GM19238 (cell line): ENCODE measurements around the gene RRN3.
"Not testable (repeated sequence)": the region's sequence is repeated elsewhere in the genome, so short reads cannot be mapped to it uniquely, and the experiment has no call there.

Experiments
- DNase-seq: peaks from one replicate; pipeline ENCODE4 v3.0.0; 2011; ENCODE audit warnings: low spot score; ENCODE audit not compliant: insufficient read length

The RRN3 gene

GRCh38 chr16:15099366-15099909, 5.4 kb upstream of the RRN3 start:
- not testable (repeated sequence) for DNase-seq

GRCh38 chr16:15096583-15096972, 2.5 kb upstream of the RRN3 start:
- not testable (repeated sequence) for DNase-seq

GRCh38 chr16:15093571-15093954, 509 bp downstream of the RRN3 start:
- DNase-seq = not testable (repeated sequence)

GRCh38 chr16:15090663-15091269, 3.3 kb downstream of the RRN3 start:
- DNase-seq = not testable (repeated sequence)

GRCh38 chr16:15082788-15083187, 11.3 kb downstream of the RRN3 start:
- not testable (repeated sequence) for DNase-seq

GRCh38 chr16:15080883-15081282, 13.2 kb downstream of the RRN3 start:
- DNase-seq = not testable (repeated sequence)

- DNase-seq = not testable (repeated sequence)
These were observed 17.9 kb downstream of the RRN3 start for GRCh38 chr16:15076161-15076560.

- no peak for DNase-seq
These were observed 21.0 kb downstream of the RRN3 start for GRCh38 chr16:15073101-15073500.

GRCh38 chr16:15071916-15072769, 21.9 kb downstream of the RRN3 start:
- not testable (repeated sequence) for DNase-seq

GRCh38 chr16:15071013-15071412, 23.1 kb downstream of the RRN3 start:
- not testable (repeated sequence) for DNase-seq

- not testable (repeated sequence) for DNase-seq
These were observed 27.4 kb downstream of the RRN3 start for GRCh38 chr16:15066690-15067089.

- not testable (repeated sequence) for DNase-seq
These were observed 28.1 kb downstream of the RRN3 start for GRCh38 chr16:15065961-15066360.

GRCh38 chr16:15062085-15062810, 31.8 kb downstream of the RRN3 start:
- DNase-seq = not testable (repeated sequence)

- no peak for DNase-seq
These were observed 34.7 kb downstream of the RRN3 start for GRCh38 chr16:15059324-15059723.

GRCh38 chr16:15057681-15058417, 36.2 kb downstream of the RRN3 start:
- no peak for DNase-seq

- peak; percentile 69 for DNase-seq
These were observed 38.7 kb downstream of the RRN3 start for GRCh38 chr16:15055141-15056053.

GRCh38 chr16:15054357-15055140, 39.5 kb downstream of the RRN3 start:
- no peak for DNase-seq

GRCh38 chr16:15053904-15054303, 40.2 kb downstream of the RRN3 start:
- no peak for DNase-seq
